HCT116 (cell line): ENCODE measurements around the gene TNFAIP3. TPM values are rescaled to one million over a fixed set of nuclear protein-coding genes. Genes with fewer than 3 reads are reported as not detected.

Experiments used
- ATAC-seq: fragments of 200-7000 bp; cut with Tn5 transposase; 2 replicates; pipeline ENCODE4 v1.9.1; 2020; ENCODE audit warnings: mild to moderate bottlenecking, moderate library complexity
- BruUV-seq: library from RNA; stranded (reverse); fragments of 400-500 nt; replicated peaks from 2 replicates; lab custom pipeline; 2021; lab: Mats Ljungman, UMichigan
- CTCF ChIA-PET: fragments of 300-600 bp; sonication (Branson Sonifier 250); formaldehyde crosslinking; loops from one replicate; lab custom pipeline; 2021; ENCODE audit warnings: antibody characterized with exemption; lab: Charles Lee
- POLR2A ChIA-PET: fragments of 300-600, 350-600 bp; sonication (Branson Sonifier 250); formaldehyde crosslinking; loops from one replicate; lab custom pipeline; 2021; ENCODE audit warnings: antibody characterized with exemption; lab: Charles Lee
- RAD21 ChIA-PET, 2 experiments: fragments of 300-600 bp; sonication (Branson Sonifier 250); formaldehyde crosslinking; loops; one replicate each; lab custom pipeline; 2023; ENCODE audit warnings: low total read pairs in 2 of 2; ENCODE audit not compliant: uncharacterized antibody in 2 of 2, unreplicated experiment in 2 of 2, low non-redundant PET in 1 of 2; lab: Charles Lee
- DNase-seq: peaks from one replicate; pipeline ENCODE4 v3.0.0-alpha.2; 2010; ENCODE audit warnings: low read depth, low spot score
- H2AFZ ChIP-seq: fragments of 200-600 bp; shearing (Covaris generic), sonication (generic); 2 replicates; pipeline ENCODE4 v1.6.1; 2017; ENCODE audit warnings: low read depth, mixed run types, mixed read lengths, antibody characterized with exemption, low read length; ENCODE audit not compliant: poor library complexity, severe bottlenecking
- H3K27ac ChIP-seq: 2 replicates; pipeline ENCODE4 v1.5.1; 2012; ENCODE audit warnings: low read depth, low read length
- H3K27me3 ChIP-seq: fragments of 200-600 bp; sonication (generic); 2 replicates; pipeline ENCODE4 v1.6.1; 2016; ENCODE audit warnings: mixed run types, low read length, mixed read lengths; ENCODE audit not compliant: insufficient read depth
- H3K36me3 ChIP-seq, 2 experiments: fragments of 200-500 bp in 1 of 2; fragments of 200-600 bp in 1 of 2; sonication (Bioruptor generic) in 1 of 2; sonication (generic) in 1 of 2; 2 replicates each; pipeline versions ENCODE4 v1.5.1 to v1.6.1; 2014 to 2016; ENCODE audit warnings: low read length in 2 of 2, inconsistent platforms in 1 of 2, mixed read lengths in 1 of 2, mixed run types in 1 of 2; ENCODE audit not compliant: insufficient read depth in 2 of 2, control insufficient read depth in 1 of 2
- H3K4me1 ChIP-seq, 2 experiments: fragments of 200-600 bp in 1 of 2; sonication (generic) in 1 of 2; 2 replicates each; pipeline versions ENCODE4 v1.5.1 to v1.6.1; 2012 to 2017; ENCODE audit warnings: low read length in 2 of 2, inconsistent platforms in 1 of 2, mild to moderate bottlenecking in 1 of 2, mixed read lengths in 1 of 2, mixed run types in 1 of 2, moderate library complexity in 1 of 2; ENCODE audit not compliant: insufficient read depth in 2 of 2, control insufficient read depth in 1 of 2
- H3K4me2 ChIP-seq: fragments of 200-600 bp; sonication (generic); 2 replicates; pipeline ENCODE4 v1.6.1; 2017; ENCODE audit warnings: mixed run types, low read length, mixed read lengths
- H3K4me3 ChIP-seq, 2 experiments: fragments of 200-600 bp in 1 of 2; sonication (generic) in 1 of 2; replicated peaks in 1 of 2; 2 replicates each; pipeline ENCODE4 v1.5.1; 2011 to 2016; ENCODE audit warnings: low read length in 2 of 2, control low read depth in 1 of 2, low read depth in 1 of 2, mild to moderate bottlenecking in 1 of 2, mixed read lengths in 1 of 2, mixed run types in 1 of 2
- H3K79me2 ChIP-seq: fragments of 200-600 bp; sonication (generic); 2 replicates; pipeline ENCODE4 v1.6.1; 2017; ENCODE audit warnings: mild to moderate bottlenecking, mixed run types, low read length, moderate library complexity, mixed read lengths; ENCODE audit not compliant: insufficient read depth
- H3K9ac ChIP-seq: fragments of 200-600 bp; sonication (generic); 2 replicates; pipeline ENCODE4 v1.6.1; 2016; ENCODE audit warnings: low read length, mixed read lengths
- H3K9me2 ChIP-seq: fragments of 200-600 bp; sonication (generic), shearing (Covaris generic); 2 replicates; pipeline ENCODE4 v1.6.1; 2017; ENCODE audit warnings: mixed run types, mild to moderate bottlenecking, moderate library complexity; ENCODE audit not compliant: insufficient read depth
- H3K9me3 ChIP-seq, 2 experiments: fragments of 200-500 bp in 1 of 2; fragments of 200-600 bp in 1 of 2; sonication (Bioruptor generic) in 1 of 2; sonication (generic) in 1 of 2; 2 replicates each; pipeline ENCODE4 v1.6.1; 2014 to 2017; ENCODE audit warnings: low read length in 2 of 2, mixed read lengths in 2 of 2, inconsistent platforms in 1 of 2, low read depth in 1 of 2, mild to moderate bottlenecking in 1 of 2, mixed run types in 1 of 2, moderate library complexity in 1 of 2; ENCODE audit not compliant: control insufficient read depth in 1 of 2, insufficient read depth in 1 of 2
- H4K20me1 ChIP-seq: fragments of 200-600 bp; sonication (generic), shearing (Covaris generic); 2 replicates; pipeline ENCODE4 v1.6.1; 2017; ENCODE audit warnings: mixed run types, mild to moderate bottlenecking, moderate library complexity; ENCODE audit not compliant: insufficient read depth
- CEBPB ChIP-seq: IDR thresholded peaks from 2 replicates; pipeline ENCODE4 v1.6.1; 2012; ENCODE audit warnings: low read depth
- CTCF ChIP-seq, 3 experiments: fragments of 200-600 bp in 1 of 3; sonication (generic) in 1 of 3; IDR thresholded peaks in 2 of 3; conservative IDR thresholded peaks in 1 of 3; 2 replicates each; pipeline ENCODE4 v1.5.1; 2012 to 2017; ENCODE audit warnings: low read depth in 2 of 3, low read length in 2 of 3, antibody characterized with exemption in 1 of 3, borderline replicate concordance in 1 of 3, control low read depth in 1 of 3, mild to moderate bottlenecking in 1 of 3, mixed read lengths in 1 of 3, mixed run types in 1 of 3, moderate library complexity in 1 of 3; ENCODE audit not compliant: insufficient read depth in 1 of 3
- EGR1 ChIP-seq: IDR thresholded peaks from 2 replicates; pipeline ENCODE4 v1.6.1; 2012; ENCODE audit warnings: low read depth
- EZH2 ChIP-seq: fragments of 200-600 bp; sonication (generic); IDR thresholded peaks from 2 replicates; pipeline ENCODE4 v1.6.1; 2017; ENCODE audit warnings: antibody characterized with exemption, mixed run types
- EZH2phosphoT487 ChIP-seq: fragments of 200-600 bp; IDR thresholded peaks from 2 replicates; pipeline ENCODE4 v1.6.1; 2018; ENCODE audit warnings: antibody characterized with exemption, borderline replicate concordance
- FOSL1 ChIP-seq: IDR thresholded peaks from 2 replicates; pipeline ENCODE4 v1.6.1; 2012; ENCODE audit warnings: low read depth
- MAX ChIP-seq: IDR thresholded peaks from 2 replicates; pipeline ENCODE4 v1.6.1; 2012
- POLR2A ChIP-seq: IDR thresholded peaks from 2 replicates; pipeline ENCODE4 v1.7.0; 2011; ENCODE audit warnings: borderline replicate concordance; ENCODE audit not compliant: insufficient read depth, insufficient read length; ENCODE audit errors: extremely low read depth
- POLR2AphosphoS5 ChIP-seq: IDR thresholded peaks from 2 replicates; pipeline ENCODE4 v1.6.1; 2011; ENCODE audit warnings: mild to moderate bottlenecking, low read depth, low read length, moderate library complexity
- RAD21 ChIP-seq: IDR thresholded peaks from 2 replicates; pipeline ENCODE4 v1.6.1; 2012; ENCODE audit warnings: low read depth, mild to moderate bottlenecking
- REST ChIP-seq: IDR thresholded peaks from 2 replicates; pipeline ENCODE4 v1.6.1; 2012; ENCODE audit warnings: low read depth
- SIN3A ChIP-seq: IDR thresholded peaks from 2 replicates; pipeline ENCODE4 v1.6.1; 2012; ENCODE audit warnings: low read depth
- SP1 ChIP-seq: IDR thresholded peaks from 2 replicates; pipeline ENCODE4 v1.6.1; 2012; ENCODE audit warnings: low read depth
- SRF ChIP-seq: IDR thresholded peaks from 2 replicates; pipeline ENCODE4 v1.6.1; 2012; ENCODE audit warnings: low read depth
- YY1 ChIP-seq: IDR thresholded peaks from 2 replicates; pipeline ENCODE4 v1.6.1; 2011; ENCODE audit warnings: low read length, low read depth, moderate library complexity, mild to moderate bottlenecking; ENCODE audit not compliant: insufficient replicate concordance; ENCODE audit errors: extremely low read depth
- ZBTB33 ChIP-seq: IDR thresholded peaks from 2 replicates; pipeline ENCODE4 v1.6.1; 2011; ENCODE audit warnings: mild to moderate bottlenecking, low read length, moderate library complexity; ENCODE audit not compliant: insufficient replicate concordance; ENCODE audit errors: extremely low read depth
- ZFX ChIP-seq: fragments of 450-650 bp; IDR thresholded peaks from 2 replicates; pipeline ENCODE4 v1.6.1; 2017
- ZNF274 ChIP-seq: fragments of 200-500 bp; sonication (Bioruptor generic); IDR thresholded peaks from 2 replicates; pipeline ENCODE4 v1.6.1; 2014; ENCODE audit warnings: mild to moderate bottlenecking, low read depth, low read length, inconsistent platforms
- intact Hi-C: fragments of 100-400 bp; cut with micrococcal nuclease; formaldehyde crosslinking; loops from 2 replicates; pipeline ENCODE4 v1.10.0; 2022
- total RNA-seq: library from RNA; stranded (reverse); gene quantifications from one replicate; pipeline ENCODE4 v1.2.1, GENCODE V29; 2021; ENCODE audit not compliant: unreplicated experiment

TNFAIP3 gene
- total RNA-seq, 1 experiment from 2014 or later, result 4.4 TPM

DNA sequence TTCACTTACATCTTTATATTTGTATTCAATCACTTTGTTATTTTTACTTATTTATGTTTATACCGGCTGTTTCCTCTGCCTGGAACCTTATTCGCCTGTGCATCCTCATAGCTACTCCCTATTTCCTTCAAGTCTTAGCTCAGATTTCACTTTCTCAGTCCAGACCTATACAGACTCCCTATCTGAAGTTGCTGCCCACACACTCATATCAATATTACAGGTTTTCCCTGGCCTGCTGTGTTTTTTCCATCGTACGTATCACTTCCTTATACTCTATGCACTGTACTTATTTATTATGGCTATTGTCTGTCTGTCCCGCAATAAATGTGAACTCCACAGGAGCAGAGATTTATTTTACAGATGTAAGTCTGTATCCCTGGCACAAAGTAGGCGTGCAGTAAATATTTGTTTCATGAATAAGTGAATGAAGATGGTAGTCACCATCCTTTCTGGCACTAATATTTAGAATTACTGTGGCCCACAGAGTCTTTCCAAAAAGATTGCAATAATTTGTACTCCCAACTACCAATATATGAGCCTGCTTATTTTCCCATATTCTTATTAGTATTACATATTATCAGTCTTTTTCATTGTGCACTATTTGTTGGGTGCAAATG is 64.9 kb downstream of the TNFAIP3 start:
- no peak for DNase-seq
- ChIA-PET RAD21 (no interaction called here), CTCF (interaction anchor here (1.1 kb wide), 1 partner anchor 65 kb away, joined by 4 read pairs; no protein-coding TSS in a partner anchor), POLR2A (no interaction called here)
- intact Hi-C loops, result no loop called here
- no peak overlapping the region for H3K4me3 ChIP-seq
- no peak overlapping the region for H3K4me2 ChIP-seq
- no peaks in the 10 kb centered on the region for H3K9me3 ChIP-seq
- no peaks in the 10 kb centered on the region for H3K27me3 ChIP-seq
- TF ChIP-seq FOSL1 (no peak), POLR2A (no peak), ZFX (no peak), YY1 (no peak), RAD21 (no peak), EZH2 (no peak), EGR1 (no peak), REST (no peak), SIN3A (no peak), CTCF (IDR thresholded peaks at IDR 0.05 in 2 of 3, conservative IDR thresholded peaks at IDR 0.05 in 1 of 3; ENCODE audit: borderline replicate concordance in 1 of 3, insufficient read depth in 1 of 3, low read depth in 2 of 3, low read length in 2 of 3) (no peak), ZBTB33 (no peak), POLR2AphosphoS5 (no peak), CEBPB (no peak), EZH2phosphoT487 (no peak), MAX (no peak), SP1 (no peak), SRF (no peak), ZNF274 (no peak)
- H3K27ac ChIP-seq, result no peak overlapping the region
- H3K36me3 ChIP-seq, result no peaks in the 10 kb centered on the region
- H3K4me1 ChIP-seq, result peaks cover 0 to 17% of the 10 kb centered on the region in 2 experiments; a peak in 1 of 4 replicates
- ATAC-seq, result no peak
- no peak overlapping the region for H3K9ac ChIP-seq
- peak overlapping the region; percentile 5 for H2AFZ ChIP-seq
- no TSS peak for BruUV-seq
- no peaks in the 10 kb centered on the region for H3K9me2 ChIP-seq
- H4K20me1 ChIP-seq, result no peaks in the 10 kb centered on the region
- H3K79me2 ChIP-seq, result no peaks in the 10 kb centered on the region
